C4-2B (cell line): ENCODE data around the gene SPATA33.

ENCODE experiments used
- CTCF ChIP-seq: fragments of 450-650 bp; conservative IDR thresholded peaks from 2 replicates; pipeline ENCODE4 v1.5.1; 2017; ENCODE audit warnings: mild to moderate bottlenecking
- ZFX ChIP-seq: fragments of 450-650 bp; IDR thresholded peaks from 2 replicates; pipeline ENCODE4 v1.6.1; 2017

GRCh38 chr16:89695086-89695874 is 37.6 kb downstream of the SPATA33 start:
- TF ChIP-seq CTCF: no peak
- no peak for TF ChIP-seq ZFX
